RWPE2 (cell line): ENCODE measurements around the gene TRIM15.
"Not testable (repeated sequence)": the region's sequence is repeated elsewhere in the genome, so short reads cannot be mapped to it uniquely, and the experiment has no call there.

Experiments used
- ATAC-seq: fragments of 200-7000 bp; cut with Tn5 transposase; 3 replicates; pipeline ENCODE4 v1.9.1; 2021; ENCODE audit warnings: low read depth
- DNase-seq: peaks from one replicate; pipeline ENCODE4 v3.0.0-alpha.2; 2020; ENCODE audit warnings: low spot score
- H3K27ac ChIP-seq: fragments of 450-650 bp; 2 replicates; pipeline ENCODE4 v1.5.1; 2017; ENCODE audit warnings: mild to moderate bottlenecking; ENCODE audit not compliant: poor library complexity, severe bottlenecking
- H3K27me3 ChIP-seq: fragments of 250-450 bp; sonication (Bioruptor Pico); 2 replicates; pipeline ENCODE4 v1.5.1; 2021; ENCODE audit warnings: mild to moderate bottlenecking, moderate library complexity; ENCODE audit not compliant: insufficient read depth, poor library complexity, severe bottlenecking
- H3K36me3 ChIP-seq: fragments of 250-450 bp; sonication (Bioruptor Pico); 2 replicates; pipeline ENCODE4 v1.5.1; 2020; ENCODE audit warnings: low read depth, mild to moderate bottlenecking, moderate library complexity
- H3K4me1 ChIP-seq: fragments of 250-450 bp; sonication (Bioruptor Pico); 2 replicates; pipeline ENCODE4 v1.5.1; 2021; ENCODE audit warnings: mild to moderate bottlenecking, moderate library complexity; ENCODE audit not compliant: insufficient read depth, poor library complexity, severe bottlenecking
- H3K4me3 ChIP-seq: fragments of 250-450 bp; sonication (Bioruptor Pico); 2 replicates; pipeline ENCODE4 v1.5.1; 2021; ENCODE audit warnings: mild to moderate bottlenecking, moderate library complexity; ENCODE audit not compliant: severe bottlenecking
- H3K9me3 ChIP-seq: fragments of 250-450 bp; sonication (Bioruptor Pico); 2 replicates; pipeline ENCODE4 v1.5.1; 2021; ENCODE audit warnings: mild to moderate bottlenecking, moderate library complexity; ENCODE audit not compliant: severe bottlenecking
- CTCF ChIP-seq: fragments of 450-650 bp; IDR thresholded peaks from one replicate; pipeline ENCODE4 v1.5.1; 2017; ENCODE audit warnings: mild to moderate bottlenecking, moderate library complexity; ENCODE audit not compliant: poor library complexity, severe bottlenecking

Gene TRIM15

GRCh38 chr6:30162265-30163089, 869 bp upstream of the TRIM15 start:
- H3K27ac ChIP-seq = no peak overlapping the region
- H3K4me1 ChIP-seq = peaks cover 6% of the 10 kb centered on the region
- H3K9me3 ChIP-seq = no peaks in the 10 kb centered on the region
- no peaks in the 10 kb centered on the region for H3K27me3 ChIP-seq
- H3K4me3 ChIP-seq = no peak overlapping the region
- H3K36me3 ChIP-seq = no peaks in the 10 kb centered on the region
- no peak for TF ChIP-seq CTCF
- ATAC-seq = no peak
- DNase-seq = no peak

- H3K27ac ChIP-seq = no peak overlapping the region
- DNase-seq = no peak
- no peaks in the 10 kb centered on the region for H3K36me3 ChIP-seq
- H3K27me3 ChIP-seq = no peaks in the 10 kb centered on the region
- no peak for TF ChIP-seq CTCF
- H3K4me3 ChIP-seq = no peak overlapping the region
- no peak for ATAC-seq
- H3K9me3 ChIP-seq = no peaks in the 10 kb centered on the region
- H3K4me1 ChIP-seq = peaks cover 6% of the 10 kb centered on the region
Observed at GRCh38 chr6:30163918-30164654, 740 bp downstream of the TRIM15 start.

GRCh38 chr6:30164714-30165113, 1.4 kb downstream of the TRIM15 start:
- H3K27ac ChIP-seq = no peak overlapping the region
- no peak for DNase-seq
- H3K4me3 ChIP-seq = no peak overlapping the region
- H3K27me3 ChIP-seq = no peaks in the 10 kb centered on the region
- ATAC-seq = no peak
- no peaks in the 10 kb centered on the region for H3K36me3 ChIP-seq
- no peak for TF ChIP-seq CTCF
- H3K4me1 ChIP-seq = peaks cover 6% of the 10 kb centered on the region
- H3K9me3 ChIP-seq = no peaks in the 10 kb centered on the region

- not testable (repeated sequence) for ATAC-seq
Observed at GRCh38 chr6:30165238-30165637, 1.9 kb downstream of the TRIM15 start.

GRCh38 chr6:30167101-30167500, 3.8 kb downstream of the TRIM15 start:
- no peak for TF ChIP-seq CTCF
- ATAC-seq (no peak), DNase-seq (no peak)
- peaks cover 6% of the 10 kb centered on the region for H3K4me1 ChIP-seq
- no peaks in the 10 kb centered on the region for H3K9me3 ChIP-seq
- no peak overlapping the region for H3K27ac ChIP-seq
- H3K36me3 ChIP-seq = no peaks in the 10 kb centered on the region
- peaks cover 17% of the 10 kb centered on the region for H3K27me3 ChIP-seq
- no peak overlapping the region for H3K4me3 ChIP-seq

More at GRCh38 chr6:30165238-30165637, 1.9 kb downstream of the TRIM15 start:
- not testable (repeated sequence) for H3K27ac ChIP-seq, H3K27me3 ChIP-seq, H3K9me3 ChIP-seq, DNase-seq, H3K4me1 ChIP-seq, H3K4me3 ChIP-seq, H3K36me3 ChIP-seq
